IMR-90 (cell line): ENCODE results near the gene DDX4. TPM values are rescaled to one million over a fixed set of nuclear protein-coding genes. Genes with fewer than 3 reads are reported as not detected.

Source experiments
- ATAC-seq: fragments of 200-7000 bp; cut with Tn5 transposase; 2 replicates; pipeline ENCODE4 v1.9.1; 2020; ENCODE audit warnings: low read depth, mild to moderate bottlenecking, moderate library complexity
- BruUV-seq: library from RNA; stranded (reverse); fragments of 400-500 nt; replicated peaks from 2 replicates; lab custom pipeline; 2021; lab: Mats Ljungman, UMichigan
- CTCF ChIA-PET: fragments of 300-600 bp; formaldehyde crosslinking; extraction: SDS; loops from one replicate; lab custom pipeline; 2021; ENCODE audit warnings: antibody characterized with exemption; lab: Yijun Ruan, JAX
- POLR2A ChIA-PET: fragments of 300-600 bp; sonication (Branson Sonifier 250); formaldehyde crosslinking; loops from one replicate; lab custom pipeline; 2022; ENCODE audit warnings: antibody characterized with exemption; ENCODE audit not compliant: unreplicated experiment; lab: Charles Lee
- DNase-seq: peaks from one replicate; pipeline ENCODE4 v3.0.0; 2013
- H2AFZ ChIP-seq: replicated peaks from 2 replicates; pipeline ENCODE3; 2013; ENCODE audit warnings: low read length, mild to moderate bottlenecking; ENCODE audit not compliant: poor library complexity
- H2AK5ac ChIP-seq: 2 replicates; pipeline ENCODE4 v1.6.1; 2013; ENCODE audit warnings: low read depth, low read length, inconsistent platforms
- H2AK9ac ChIP-seq: replicated peaks from 2 replicates; pipeline ENCODE3; 2013; ENCODE audit warnings: mild to moderate bottlenecking, low read depth, low read length, moderate library complexity; ENCODE audit not compliant: poor library complexity
- H2BK120ac ChIP-seq: 2 replicates; pipeline ENCODE4 v1.6.1; 2013; ENCODE audit warnings: low read depth, low read length, inconsistent platforms
- H2BK15ac ChIP-seq: 3 replicates; pipeline ENCODE4 v1.6.1; 2013; ENCODE audit warnings: low read depth, low read length, inconsistent platforms
- H2BK20ac ChIP-seq: 2 replicates; pipeline ENCODE4 v1.6.1; 2013; ENCODE audit warnings: low read depth, mild to moderate bottlenecking, inconsistent platforms, low read length, moderate library complexity
- H2BK5ac ChIP-seq: 2 replicates; pipeline ENCODE4 v1.6.1; 2013; ENCODE audit warnings: mild to moderate bottlenecking, low read depth, low read length, inconsistent platforms; ENCODE audit not compliant: poor library complexity, severe bottlenecking
- H3K14ac ChIP-seq: replicated peaks from 2 replicates; pipeline ENCODE4 v1.6.1; 2013; ENCODE audit warnings: low read depth, low read length, inconsistent platforms
- H3K18ac ChIP-seq: 2 replicates; pipeline ENCODE4 v1.6.1; 2013; ENCODE audit warnings: low read depth, low read length, control low read depth
- H3K23ac ChIP-seq: 2 replicates; pipeline ENCODE4 v1.6.1; 2013; ENCODE audit warnings: low read depth, low read length, inconsistent platforms
- H3K27ac ChIP-seq: 2 replicates; pipeline ENCODE4 v1.5.1; 2013; ENCODE audit warnings: mild to moderate bottlenecking, control low read depth, low read length; ENCODE audit not compliant: insufficient read depth
- H3K27me3 ChIP-seq: 2 replicates; pipeline ENCODE4 v1.6.1; 2013; ENCODE audit warnings: low read length; ENCODE audit not compliant: control insufficient read depth, insufficient read depth
- H3K36me3 ChIP-seq: 2 replicates; pipeline ENCODE4 v1.6.1; 2013; ENCODE audit warnings: low read length, mixed read lengths; ENCODE audit not compliant: control insufficient read depth, insufficient read depth
- H3K4ac ChIP-seq: 2 replicates; pipeline ENCODE4 v1.6.1; 2013; ENCODE audit warnings: low read depth, low read length, inconsistent platforms
- H3K4me1 ChIP-seq: 2 replicates; pipeline ENCODE4 v1.6.1; 2013; ENCODE audit warnings: low read length, mixed read lengths; ENCODE audit not compliant: control insufficient read depth, insufficient read depth
- H3K4me2 ChIP-seq: 2 replicates; pipeline ENCODE4 v1.6.1; 2013; ENCODE audit warnings: low read depth, mild to moderate bottlenecking, control low read depth, low read length, moderate library complexity
- H3K4me3 ChIP-seq: 2 replicates; pipeline ENCODE4 v1.5.1; 2013; ENCODE audit warnings: low read depth, mild to moderate bottlenecking, control low read depth, low read length, moderate library complexity; ENCODE audit not compliant: insufficient read depth
- H3K56ac ChIP-seq: 2 replicates; pipeline ENCODE4 v1.6.1; 2013; ENCODE audit warnings: low read length, inconsistent platforms; ENCODE audit not compliant: insufficient read depth; ENCODE audit errors: extremely low read depth
- H3K79me1 ChIP-seq, 2 experiments: 2 replicates each; pipeline ENCODE4 v1.6.1; 2013; ENCODE audit warnings: low read length in 2 of 2, inconsistent platforms in 1 of 2, low read depth in 1 of 2
- H3K9ac ChIP-seq: 2 replicates; pipeline ENCODE4 v1.6.1; 2013; ENCODE audit warnings: low read depth, low read length, control low read depth
- H3K9me1 ChIP-seq: 2 replicates; pipeline ENCODE4 v1.6.1; 2013; ENCODE audit warnings: low read length, inconsistent platforms; ENCODE audit not compliant: insufficient read depth
- H3K9me3 ChIP-seq: 2 replicates; pipeline ENCODE4 v1.6.1; 2013; ENCODE audit warnings: low read length; ENCODE audit not compliant: control insufficient read depth, insufficient read depth
- H4K20me1 ChIP-seq: 2 replicates; pipeline ENCODE4 v1.6.1; 2013; ENCODE audit warnings: low read length, inconsistent platforms; ENCODE audit not compliant: insufficient read depth
- H4K5ac ChIP-seq: 2 replicates; pipeline ENCODE4 v1.6.1; 2013; ENCODE audit warnings: mild to moderate bottlenecking, low read depth, low read length, control low read depth
- H4K8ac ChIP-seq, 2 experiments: 2 replicates each; pipeline ENCODE4 v1.6.1; 2013; ENCODE audit warnings: low read depth in 2 of 2, low read length in 2 of 2, control low read depth in 1 of 2, inconsistent platforms in 1 of 2
- H4K91ac ChIP-seq: 2 replicates; pipeline ENCODE4 v1.6.1; 2013; ENCODE audit warnings: low read depth, low read length, inconsistent platforms; ENCODE audit not compliant: insufficient read depth
- BHLHE40 ChIP-seq: fragments of 150-350 bp; IDR thresholded peaks from 2 replicates; pipeline ENCODE4 v1.6.1; 2016; ENCODE audit warnings: mild to moderate bottlenecking, low read depth, low read length
- CEBPB ChIP-seq: IDR thresholded peaks from 2 replicates; pipeline ENCODE4 v1.6.1; 2012; ENCODE audit warnings: low read depth, low read length, improper control_type of control experiment
- CHD1 ChIP-seq: IDR thresholded peaks from 2 replicates; pipeline ENCODE4 v1.6.1; 2012; ENCODE audit warnings: low read depth, low read length, improper control_type of control experiment
- CTCF ChIP-seq: conservative IDR thresholded peaks from 2 replicates; pipeline ENCODE4 v1.5.1; 2012; ENCODE audit warnings: mild to moderate bottlenecking, low read depth, low read length, improper control_type of control experiment
- ELK1 ChIP-seq: fragments of 150-350 bp; IDR thresholded peaks from 2 replicates; pipeline ENCODE4 v1.6.1; 2016; ENCODE audit warnings: low read depth, mild to moderate bottlenecking, low read length, moderate library complexity, borderline replicate concordance
- FOS ChIP-seq: fragments of 150-350 bp; IDR thresholded peaks from 2 replicates; pipeline ENCODE4 v1.6.1; 2016; ENCODE audit warnings: low read depth, low read length
- MAFK ChIP-seq: IDR thresholded peaks from 2 replicates; pipeline ENCODE4 v1.6.1; 2012; ENCODE audit warnings: low read depth, low read length, improper control_type of control experiment
- MAZ ChIP-seq: IDR thresholded peaks from 2 replicates; pipeline ENCODE4 v1.6.1; 2012; ENCODE audit warnings: low read depth, mild to moderate bottlenecking, low read length, improper control_type of control experiment, moderate library complexity, borderline replicate concordance
- MXI1 ChIP-seq: IDR thresholded peaks from 2 replicates; pipeline ENCODE4 v1.6.1; 2012; ENCODE audit warnings: low read depth, mild to moderate bottlenecking, low read length, moderate library complexity, borderline replicate concordance
- NFE2L2 ChIP-seq: fragments of 150-350 bp; IDR thresholded peaks from 2 replicates; pipeline ENCODE4 v1.6.1; 2016; ENCODE audit warnings: low read depth, mild to moderate bottlenecking, low read length
- POLR2A ChIP-seq: IDR thresholded peaks from 2 replicates; pipeline ENCODE4 v1.6.1; 2012; ENCODE audit warnings: mild to moderate bottlenecking, low read depth, low read length
- RAD21 ChIP-seq: IDR thresholded peaks from 2 replicates; pipeline ENCODE4 v1.6.1; 2012; ENCODE audit warnings: low read length, improper control_type of control experiment
- RCOR1 ChIP-seq: IDR thresholded peaks from 2 replicates; pipeline ENCODE4 v1.6.1; 2012; ENCODE audit warnings: mild to moderate bottlenecking, low read length, improper control_type of control experiment; ENCODE audit not compliant: insufficient replicate concordance
- RFX5 ChIP-seq: IDR thresholded peaks from 2 replicates; pipeline ENCODE4 v1.8.0; 2012; ENCODE audit warnings: low read depth, mild to moderate bottlenecking, low read length, moderate library complexity
- SMC3 ChIP-seq: fragments of 150-350 bp; IDR thresholded peaks from 2 replicates; pipeline ENCODE4 v1.6.1; 2016; ENCODE audit warnings: low read depth, mild to moderate bottlenecking, antibody characterized with exemption, low read length, moderate library complexity
- USF2 ChIP-seq: fragments of 150-350 bp; IDR thresholded peaks from 2 replicates; pipeline ENCODE4 v1.6.1; 2017; ENCODE audit warnings: mild to moderate bottlenecking, antibody characterized with exemption, low read length, low read depth
- WGBS, 2 experiments: methylation state at CpG; one replicate each; pipeline versions ENCODE4 v1.1.5 to v1.1.7; 2013; ENCODE audit warnings: missing lambda C conversion rate in 2 of 2; ENCODE audit not compliant: insufficient read length in 1 of 2; ENCODE audit errors: extremely low coverage in 2 of 2; 5-methylcytosine and 5-hydroxymethylcytosine counted together
- dilution Hi-C: fragments of 300-500 bp; cut with HindIII; formaldehyde crosslinking; loops from one replicate; pipeline ENCODE4 v1.14.3; 2018; ENCODE audit warnings: low sequenced_read_pairs; ENCODE audit not compliant: unreplicated experiment
- in situ Hi-C: fragments of 300-500 bp; cut with MboI; formaldehyde crosslinking; loops from 3 replicates; pipeline ENCODE4 v1.14.3; 2019; ENCODE audit warnings: low sequenced_read_pairs, inconsistent platforms, mixed read lengths
- intact Hi-C: fragments of 100-400 bp; cut with micrococcal nuclease; formaldehyde crosslinking; loops from 2 replicates; pipeline ENCODE4 v1.10.0; 2022
- polyA plus RNA-seq, 3 experiments: library from polyadenylated mRNA; depleted of rRNA; stranded (reverse); fragments of >200 nt; gene quantifications; 2 replicates each; pipeline ENCODE4 v1.2.3, GENCODE V29; 2012; ENCODE audit warnings: low replicate concordance in 1 of 3
- total RNA-seq: library from RNA; depleted of rRNA; stranded (reverse); fragments of >200 nt; gene quantifications from 2 replicates; pipeline ENCODE4 v1.2.3, GENCODE V29; 2012

DDX4 gene
- total and polyA plus RNA-seq, 2 of the 4 experiments (the other 2 are of a cell fraction) = not detected

- Histone ChIP-seq H3K79me1 (peaks cover 0 to 2% of the 10 kb centered on the region in 2 experiments; a peak in 1 of 4 replicates), H2AFZ (no peak overlapping the region), H4K91ac (no peak overlapping the region), H2BK120ac (no peak overlapping the region), H3K27me3 (no peaks in the 10 kb centered on the region), H3K4me3 (no peak overlapping the region), H2BK15ac (no peak overlapping the region), H4K5ac (no peak overlapping the region), H3K9ac (no peak overlapping the region), H4K8ac (no peak overlapping the region), H4K20me1 (no peaks in the 10 kb centered on the region), H3K14ac (no peak overlapping the region), H2BK5ac (no peak overlapping the region), H3K9me1 (no peaks in the 10 kb centered on the region), H3K56ac (no peak overlapping the region), H2AK9ac (no peak overlapping the region), H3K23ac (no peak overlapping the region), H3K9me3 (no peaks in the 10 kb centered on the region), H2BK20ac (no peak overlapping the region), H3K18ac (no peak overlapping the region), H3K4ac (no peak overlapping the region), H2AK5ac (no peak overlapping the region), H3K4me2 (no peak overlapping the region), H3K36me3 (peaks cover 5% of the 10 kb centered on the region), H3K4me1 (no peaks in the 10 kb centered on the region), H3K27ac (no peak overlapping the region)
- DNase-seq = no peak
- in situ Hi-C loops (no loop called here), dilution Hi-C loops (no loop called here), intact Hi-C loops (no loop called here)
- ATAC-seq = no peak
- no TSS peak for BruUV-seq
- TF ChIP-seq MXI1 = no peak
- TF ChIP-seq CEBPB = no peak
- no peak for TF ChIP-seq RCOR1
- TF ChIP-seq USF2 = no peak
- TF ChIP-seq BHLHE40 = no peak
- no peak for TF ChIP-seq MAZ
- no peak for TF ChIP-seq MAFK
- TF ChIP-seq CTCF = no peak
- TF ChIP-seq ELK1 = no peak
- no peak for TF ChIP-seq RAD21
- TF ChIP-seq FOS = no peak
- TF ChIP-seq SMC3 = no peak
- TF ChIP-seq POLR2A = no peak
- TF ChIP-seq NFE2L2 = no peak
- TF ChIP-seq RFX5 = no peak
- TF ChIP-seq CHD1 = no peak
- POLR2A ChIA-PET = no interaction called here
- CTCF ChIA-PET = no interaction called here
- WGBS, 2 experiments = no CpG with 5 or more reads among the region's 3 CpGs
Observed at GRCh38 chr5:55699041-55699688, 38.7 kb upstream of the DDX4 start.
